GM12878 (cell line): ENCODE results near the gene NECTIN1. TPM values are rescaled to one million over a fixed set of nuclear protein-coding genes. Genes with fewer than 3 reads are reported as not detected.

ENCODE experiments used
- ATAC-seq: fragments of 200-7000 bp; cut with Tn5 transposase; 3 replicates; pipeline ENCODE4 v1.9.1; 2020; ENCODE audit warnings: mild to moderate bottlenecking, moderate library complexity
- BruUV-seq: library from RNA; stranded (reverse); fragments of 400-500 nt; replicated peaks from 2 replicates; lab custom pipeline; 2021; lab: Mats Ljungman, UMichigan
- CTCF ChIA-PET: fragments of 300-600 bp; sonication (Branson Sonifier 250); formaldehyde crosslinking; extraction: SDS; loops from one replicate; lab custom pipeline; 2021; ENCODE audit warnings: inconsistent platforms; lab: Yijun Ruan, JAX
- POLR2A ChIA-PET: fragments of 350-600 bp; formaldehyde crosslinking; extraction: SDS; loops from one replicate; lab custom pipeline; 2021; ENCODE audit warnings: inconsistent platforms; lab: Charles Lee
- RAD21 ChIA-PET: fragments of 300-600 bp; sonication (Branson Sonifier 250); formaldehyde crosslinking; loops from one replicate; lab custom pipeline; 2023; ENCODE audit warnings: antibody characterized with exemption; ENCODE audit not compliant: unreplicated experiment; lab: Charles Lee
- SMC1A ChIA-PET: fragments of 300-600 bp; sonication (Branson Sonifier 250); formaldehyde crosslinking; loops from one replicate; lab custom pipeline; 2023; ENCODE audit not compliant: unreplicated experiment, uncharacterized antibody; lab: Charles Lee
- DNase-seq: peaks from one replicate; pipeline ENCODE4 v3.0.0-alpha.2; 2011; ENCODE audit warnings: low read depth, low spot score
- FAIRE-seq: peaks from 3 replicates; lab custom pipeline; 2011; peaks lifted over from hg19 to GRCh38; lab: Jason Lieb, UNC
- H2AFZ ChIP-seq: 2 replicates; pipeline ENCODE4 v1.6.0; 2011; ENCODE audit warnings: low read depth, low read length, control low read depth; ENCODE audit not compliant: control insufficient read depth
- H3K27ac ChIP-seq: 2 replicates; pipeline ENCODE4 v1.5.1; 2011; ENCODE audit warnings: control low read depth; ENCODE audit not compliant: control insufficient read depth, insufficient read depth
- H3K27me3 ChIP-seq, 2 experiments: replicated peaks in 1 of 2; 2 replicates each; pipeline versions ENCODE4 v1.6.0 to v1.6.1; 2011; ENCODE audit warnings: low read length in 1 of 2; ENCODE audit not compliant: control insufficient read depth in 2 of 2, insufficient read depth in 2 of 2
- H3K36me3 ChIP-seq, 2 experiments: 2 replicates each; pipeline ENCODE4 v1.5.1; 2011; ENCODE audit warnings: low read length in 1 of 2; ENCODE audit not compliant: control insufficient read depth in 2 of 2, insufficient read depth in 2 of 2
- H3K4me1 ChIP-seq: 2 replicates; pipeline ENCODE4 v1.6.1; 2011; ENCODE audit warnings: mild to moderate bottlenecking, low read length, moderate library complexity, mixed read lengths; ENCODE audit not compliant: control insufficient read depth, insufficient read depth
- H3K4me2 ChIP-seq: 2 replicates; pipeline ENCODE4 v1.6.0; 2011; ENCODE audit warnings: control low read depth; ENCODE audit not compliant: control insufficient read depth, insufficient read depth
- H3K4me3 ChIP-seq: fragments of 200-600 bp; sonication (generic); 2 replicates; pipeline ENCODE4 v1.5.1; 2016
- H3K79me2 ChIP-seq: 2 replicates; pipeline ENCODE4 v1.6.0; 2011; ENCODE audit warnings: low read length; ENCODE audit not compliant: control insufficient read depth, insufficient read depth
- H3K9ac ChIP-seq: 2 replicates; pipeline ENCODE4 v1.8.0; 2011; ENCODE audit warnings: low read length, control low read depth, mixed read lengths; ENCODE audit not compliant: control insufficient read depth, insufficient read depth
- H3K9me3 ChIP-seq: replicated peaks from 3 replicates; pipeline ENCODE4 v1.5.1; 2011; ENCODE audit warnings: mild to moderate bottlenecking, low read length; ENCODE audit not compliant: control insufficient read depth, insufficient read depth
- H4K20me1 ChIP-seq: 2 replicates; pipeline ENCODE4 v1.6.0; 2011; ENCODE audit not compliant: control insufficient read depth, insufficient read depth
- HDAC6 ChIP-seq: fragments of 200-600 bp; sonication (generic); IDR thresholded peaks from one replicate; pipeline ENCODE4 v1.8.0; 2017; ENCODE audit warnings: antibody characterized with exemption; ENCODE audit not compliant: unreplicated experiment
- KAT2A ChIP-seq: conservative IDR thresholded peaks from 2 replicates; pipeline ENCODE4 v1.6.1; 2011; ENCODE audit warnings: low read depth, low read length; ENCODE audit not compliant: control insufficient read depth
- NR2C1 ChIP-seq: fragments of 450-650 bp; IDR thresholded peaks from 2 replicates; pipeline ENCODE4 v1.6.1; 2017; ENCODE audit warnings: antibody characterized with exemption, mild to moderate bottlenecking, moderate library complexity
- PAX5 ChIP-seq: IDR thresholded peaks from 2 replicates; pipeline ENCODE4 v1.6.1; 2011; ENCODE audit warnings: low read depth, low read length, borderline replicate concordance
- POLR2A ChIP-seq: IDR thresholded peaks from 2 replicates; pipeline ENCODE4 v1.6.1; 2011; ENCODE audit warnings: low read depth, mild to moderate bottlenecking, low read length
- WGBS: methylation state at CpG from one replicate; pipeline ENCODE4 v1.1.6; 2016; ENCODE audit warnings: low lambda C conversion rate; ENCODE audit not compliant: insufficient replicate concordance, insufficient coverage; ENCODE audit errors: missing lambda C conversion rate; 5-methylcytosine and 5-hydroxymethylcytosine counted together
- in situ Hi-C: fragments of 300-500 bp; cut with MboI; formaldehyde crosslinking; loops from 9 replicates; pipeline ENCODE4 v1.14.3; 2018; ENCODE audit warnings: mixed read lengths
- intact Hi-C: fragments of 100-400 bp; cut with micrococcal nuclease; formaldehyde crosslinking; loops from one replicate; pipeline ENCODE4 v1.14.2; 2022; ENCODE audit not compliant: unreplicated experiment
- polyA plus RNA-seq, 11 experiments: library from polyadenylated mRNA; depleted of rRNA in 4 of 11; unstranded in 6 of 11; stranded (reverse) in 5 of 11; fragments of >200 nt; fragmentation: Nextera tagmentation in 4 of 11; fragmentation: Illumina TruSeq in 1 of 11; extraction: Ambion mirVana in 4 of 11; extraction: Trizol in 1 of 11; gene quantifications; 1 replicate in 1 of 11; 2 replicates in 10 of 11; pipeline versions ENCODE4 v1.2.1 to v1.2.3, GENCODE V29; 2011 to 2016; ENCODE audit warnings: inconsistent platforms in 2 of 11, missing spikeins in 2 of 11, low read depth in 1 of 11
- total RNA-seq, 4 experiments: library from RNA; depleted of rRNA in 3 of 4; stranded (reverse); fragments of >200 nt in 3 of 4; fragmentation: Illumina TruSeq in 1 of 4; extraction: Trizol in 1 of 4; gene quantifications; 2 replicates each; pipeline versions ENCODE4 v1.2.1 to v1.2.3, GENCODE V29; 2013 to 2021
- TF ChIP-seq, protein P1 (sequence below): IDR thresholded peaks from 2 replicates; pipeline ENCODE4 v1.6.1; 2012; ENCODE audit warnings: low read depth, low read length, improper control_type of control experiment
- TF ChIP-seq, protein P2 (sequence below): fragments of 450-650 bp; conservative IDR thresholded peaks from 2 replicates; pipeline ENCODE4 v1.6.1; 2017; ENCODE audit warnings: mild to moderate bottlenecking, moderate library complexity

Gene NECTIN1
- total and polyA plus RNA-seq, 10 of the 15 experiments (the other 5 are each of a cell fraction or from before 2014, with no cell fraction given), result 0.97 to 9.2 (median 2.3) TPM

DNA sequence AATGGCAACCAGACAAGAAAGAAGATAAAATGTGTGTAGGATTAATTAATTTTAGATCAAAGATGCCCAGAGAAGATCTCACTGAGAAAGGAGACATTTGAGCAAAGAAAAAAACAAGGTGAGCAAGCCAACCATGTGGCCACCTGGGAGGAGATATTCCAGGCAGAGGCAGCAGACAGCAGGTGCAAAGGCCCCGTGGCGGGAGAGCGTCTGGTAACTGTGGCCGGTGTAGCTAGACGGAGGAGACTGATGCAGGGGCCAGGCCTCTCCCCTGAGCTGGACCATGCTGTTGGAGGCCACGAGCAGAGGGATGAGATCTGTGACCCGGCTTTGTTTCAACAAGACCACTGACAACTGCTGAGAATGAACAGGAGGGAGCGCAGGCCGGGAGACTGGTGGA lies 23.6 kb downstream of the NECTIN1 start:
- H3K27me3 ChIP-seq, result no peaks in the 10 kb centered on the region
- ChIA-PET RAD21 (no interaction called here), POLR2A (no interaction called here), CTCF (interaction anchor here (1.2 kb wide), 1 partner anchor 16 kb away, joined by 3 read pairs; no protein-coding TSS in a partner anchor), SMC1A (no interaction called here)
- 76% methylated on average over 9 of the region's 9 CpGs for WGBS
- no peak overlapping the region for H3K4me3 ChIP-seq
- intact Hi-C loops (no loop called here), in situ Hi-C loops (no loop called here)
- H3K9ac ChIP-seq, result no peak overlapping the region
- no peak for ATAC-seq
- H3K27ac ChIP-seq, result no peak overlapping the region
- no peaks in the 10 kb centered on the region for H3K79me2 ChIP-seq
- H2AFZ ChIP-seq, result no peak overlapping the region
- BruUV-seq, result no TSS peak
- H4K20me1 ChIP-seq, result no peaks in the 10 kb centered on the region
- FAIRE-seq, result no peak
- DNase-seq, result no peak
- H3K9me3 ChIP-seq, result no peaks in the 10 kb centered on the region
- TF ChIP-seq, protein P1, sequence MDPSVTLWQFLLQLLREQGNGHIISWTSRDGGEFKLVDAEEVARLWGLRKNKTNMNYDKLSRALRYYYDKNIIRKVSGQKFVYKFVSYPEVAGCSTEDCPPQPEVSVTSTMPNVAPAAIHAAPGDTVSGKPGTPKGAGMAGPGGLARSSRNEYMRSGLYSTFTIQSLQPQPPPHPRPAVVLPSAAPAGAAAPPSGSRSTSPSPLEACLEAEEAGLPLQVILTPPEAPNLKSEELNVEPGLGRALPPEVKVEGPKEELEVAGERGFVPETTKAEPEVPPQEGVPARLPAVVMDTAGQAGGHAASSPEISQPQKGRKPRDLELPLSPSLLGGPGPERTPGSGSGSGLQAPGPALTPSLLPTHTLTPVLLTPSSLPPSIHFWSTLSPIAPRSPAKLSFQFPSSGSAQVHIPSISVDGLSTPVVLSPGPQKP, result no peak
- TF ChIP-seq, protein P2, sequence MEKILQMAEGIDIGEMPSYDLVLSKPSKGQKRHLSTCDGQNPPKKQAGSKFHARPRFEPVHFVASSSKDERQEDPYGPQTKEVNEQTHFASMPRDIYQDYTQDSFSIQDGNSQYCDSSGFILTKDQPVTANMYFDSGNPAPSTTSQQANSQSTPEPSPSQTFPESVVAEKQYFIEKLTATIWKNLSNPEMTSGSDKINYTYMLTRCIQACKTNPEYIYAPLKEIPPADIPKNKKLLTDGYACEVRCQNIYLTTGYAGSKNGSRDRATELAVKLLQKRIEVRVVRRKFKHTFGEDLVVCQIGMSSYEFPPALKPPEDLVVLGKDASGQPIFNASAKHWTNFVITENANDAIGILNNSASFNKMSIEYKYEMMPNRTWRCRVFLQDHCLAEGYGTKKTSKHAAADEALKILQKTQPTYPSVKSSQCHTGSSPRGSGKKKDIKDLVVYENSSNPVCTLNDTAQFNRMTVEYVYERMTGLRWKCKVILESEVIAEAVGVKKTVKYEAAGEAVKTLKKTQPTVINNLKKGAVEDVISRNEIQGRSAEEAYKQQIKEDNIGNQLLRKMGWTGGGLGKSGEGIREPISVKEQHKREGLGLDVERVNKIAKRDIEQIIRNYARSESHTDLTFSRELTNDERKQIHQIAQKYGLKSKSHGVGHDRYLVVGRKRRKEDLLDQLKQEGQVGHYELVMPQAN, result no peak
- TF ChIP-seq PAX5, result no peak
- no peak for TF ChIP-seq POLR2A
- TF ChIP-seq NR2C1, result no peak
- TF ChIP-seq HDAC6, result no peak
- TF ChIP-seq KAT2A, result no peak
- H3K4me2 ChIP-seq, result no peak overlapping the region
- H3K36me3 ChIP-seq, result peaks cover 0 to 1% of the 10 kb centered on the region in 2 experiments; a peak in 1 of 4 replicates
- H3K4me1 ChIP-seq, result peaks cover 8% of the 10 kb centered on the region
